Activated CD4-positive, alpha-beta T cell treated with anti-CD3 and anti-CD28 coated beads, Interleukin-2, amount 10 ng/mL, durations not matched to agents 7 days and 5 days (primary cell): Measurements from ENCODE around the gene ANKLE1. TPM values are rescaled to one million over a fixed set of nuclear protein-coding genes. Genes with fewer than 3 reads are reported as not detected.
A peak's percentile ranks its signal among the peaks of the same experiment; 100 is the strongest.

Experiments
- CTCF ChIA-PET: fragments of 350-600 bp; sonication (Branson Sonifier 250); formaldehyde crosslinking; loops from one replicate; lab custom pipeline; 2021; ENCODE audit warnings: antibody characterized with exemption; lab: Charles Lee
- POLR2A ChIA-PET: fragments of 350-600 bp; sonication (Branson Sonifier 250); formaldehyde crosslinking; loops from one replicate; lab custom pipeline; 2021; ENCODE audit warnings: antibody characterized with exemption; lab: Charles Lee
- DNase-seq: peaks from one replicate; pipeline ENCODE4 v3.0.0-alpha.2; 2020
- H3K27ac Mint-ChIP-seq: one replicate; pipeline ENCODE4 v1.8.0; 2021; ENCODE audit warnings: mild to moderate bottlenecking, moderate library complexity, mixed read lengths
- H3K27me3 Mint-ChIP-seq: one replicate; pipeline ENCODE4 v1.8.0; 2021; ENCODE audit warnings: mixed read lengths
- H3K36me3 Mint-ChIP-seq: one replicate; pipeline ENCODE4 v1.8.0; 2021; ENCODE audit warnings: low read depth, mixed read lengths
- H3K4me1 Mint-ChIP-seq: one replicate; pipeline ENCODE4 v1.8.0; 2021; ENCODE audit warnings: mixed read lengths
- H3K4me3 Mint-ChIP-seq: one replicate; pipeline ENCODE4 v1.8.0; 2021; ENCODE audit warnings: mild to moderate bottlenecking, moderate library complexity, mixed read lengths
- H3K9me3 Mint-ChIP-seq: one replicate; pipeline ENCODE4 v1.8.0; 2021; ENCODE audit warnings: mixed read lengths
- total RNA-seq, 2 experiments: library from RNA; stranded (reverse); gene quantifications; one replicate each; pipeline ENCODE4 v1.2.3, GENCODE V29; 2021

Gene ANKLE1
- total RNA-seq, 2 experiments from 2014 or later: 1.7 to 1.9 TPM

DNA sequence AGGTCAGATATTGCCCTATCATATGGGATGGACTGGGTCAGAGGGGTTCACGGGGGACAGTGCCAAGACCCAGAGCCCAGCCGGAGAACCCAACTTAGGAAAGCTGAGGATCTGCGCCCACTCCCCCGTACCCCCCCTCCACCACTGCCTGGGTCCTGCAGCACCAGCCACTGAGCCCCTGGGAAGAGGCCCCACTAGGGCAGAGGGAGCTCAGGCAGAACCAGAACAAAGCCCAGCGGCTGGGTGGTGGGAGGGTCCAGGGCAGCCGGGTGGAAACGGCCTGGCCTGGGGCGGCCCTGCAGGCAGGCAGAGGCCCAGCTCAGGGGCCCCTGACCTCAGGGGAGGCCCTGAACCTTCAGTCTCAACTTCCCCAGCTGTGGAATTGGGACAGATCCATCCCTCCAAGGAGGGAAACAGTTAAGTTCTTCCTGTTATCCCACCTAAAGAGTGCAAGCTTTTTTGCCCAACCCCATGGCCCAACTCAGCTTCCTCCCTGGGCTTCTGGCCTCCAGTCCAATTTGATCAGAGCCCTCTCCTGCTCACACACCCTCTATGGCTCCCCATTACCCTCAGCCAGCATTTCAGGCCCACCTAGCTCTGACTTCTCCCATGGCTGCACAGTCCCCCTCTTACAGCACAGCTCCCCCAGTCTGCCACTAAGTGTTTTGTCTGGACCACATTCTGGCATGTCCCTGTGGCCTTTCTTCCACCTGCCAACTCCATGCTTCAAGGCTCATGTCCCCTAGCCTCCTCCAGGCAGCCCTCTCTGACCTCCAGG is 39.1 kb upstream of the ANKLE1 start:
- no peak overlapping the region for H3K4me3 Mint-ChIP-seq
- no peaks in the 10 kb centered on the region for H3K36me3 Mint-ChIP-seq
- no peak overlapping the region for H3K27ac Mint-ChIP-seq
- POLR2A ChIA-PET: no interaction called here
- no peaks in the 10 kb centered on the region for H3K9me3 Mint-ChIP-seq
- CTCF ChIA-PET: interaction anchor here (0.7 to 3.3 kb wide), 4 partner anchors 12 to 176 kb away, joined by 3 to 17 read pairs (median 4); partner anchors contain the start of gene BABAM1
- H3K4me1 Mint-ChIP-seq: peaks cover 7% of the 10 kb centered on the region
- H3K27me3 Mint-ChIP-seq: peaks cover 21% of the 10 kb centered on the region
- no peak for DNase-seq

DNA sequence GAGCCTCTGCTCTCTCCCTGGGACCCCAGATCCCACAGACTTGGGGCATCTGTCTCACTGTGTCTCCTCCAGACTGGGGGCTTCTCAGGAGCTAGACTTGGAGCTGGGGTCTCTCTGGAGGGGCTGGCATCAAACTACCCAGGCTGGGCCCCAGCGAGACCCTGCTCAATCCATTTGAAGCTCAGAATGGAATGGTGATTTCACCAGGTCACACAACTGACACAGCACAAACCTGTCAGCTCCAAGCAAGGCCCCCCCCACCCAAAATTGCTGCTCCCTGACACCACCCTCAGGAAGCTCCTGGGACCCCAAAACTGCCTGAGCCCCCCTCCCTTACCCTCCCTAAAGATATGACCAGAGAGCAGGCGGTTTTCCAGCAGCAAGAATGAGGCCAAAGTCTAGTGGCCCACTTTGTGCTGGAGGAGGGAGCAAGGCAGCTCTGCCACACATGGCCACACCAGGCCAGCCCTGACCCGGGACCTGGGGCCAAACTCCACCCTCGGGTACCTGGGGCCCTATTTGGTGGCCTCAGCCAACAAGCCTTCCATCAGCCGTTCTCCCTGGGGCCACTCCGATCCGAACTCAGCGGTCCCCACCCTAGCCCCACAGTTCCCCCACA is 38.4 kb upstream of the ANKLE1 start:
- H3K27me3 Mint-ChIP-seq: peaks cover 21% of the 10 kb centered on the region
- H3K27ac Mint-ChIP-seq: no peak overlapping the region
- H3K36me3 Mint-ChIP-seq: no peaks in the 10 kb centered on the region
- no peak overlapping the region for H3K4me3 Mint-ChIP-seq
- CTCF ChIA-PET: interaction anchor here (0.6 to 3.3 kb wide), 5 partner anchors 11 to 1475 kb away, joined by 3 to 17 read pairs (median 4); partner anchors contain the start of gene BABAM1
- POLR2A ChIA-PET: no interaction called here
- no peaks in the 10 kb centered on the region for H3K9me3 Mint-ChIP-seq
- peaks cover 7% of the 10 kb centered on the region for H3K4me1 Mint-ChIP-seq
- no peak for DNase-seq

DNA sequence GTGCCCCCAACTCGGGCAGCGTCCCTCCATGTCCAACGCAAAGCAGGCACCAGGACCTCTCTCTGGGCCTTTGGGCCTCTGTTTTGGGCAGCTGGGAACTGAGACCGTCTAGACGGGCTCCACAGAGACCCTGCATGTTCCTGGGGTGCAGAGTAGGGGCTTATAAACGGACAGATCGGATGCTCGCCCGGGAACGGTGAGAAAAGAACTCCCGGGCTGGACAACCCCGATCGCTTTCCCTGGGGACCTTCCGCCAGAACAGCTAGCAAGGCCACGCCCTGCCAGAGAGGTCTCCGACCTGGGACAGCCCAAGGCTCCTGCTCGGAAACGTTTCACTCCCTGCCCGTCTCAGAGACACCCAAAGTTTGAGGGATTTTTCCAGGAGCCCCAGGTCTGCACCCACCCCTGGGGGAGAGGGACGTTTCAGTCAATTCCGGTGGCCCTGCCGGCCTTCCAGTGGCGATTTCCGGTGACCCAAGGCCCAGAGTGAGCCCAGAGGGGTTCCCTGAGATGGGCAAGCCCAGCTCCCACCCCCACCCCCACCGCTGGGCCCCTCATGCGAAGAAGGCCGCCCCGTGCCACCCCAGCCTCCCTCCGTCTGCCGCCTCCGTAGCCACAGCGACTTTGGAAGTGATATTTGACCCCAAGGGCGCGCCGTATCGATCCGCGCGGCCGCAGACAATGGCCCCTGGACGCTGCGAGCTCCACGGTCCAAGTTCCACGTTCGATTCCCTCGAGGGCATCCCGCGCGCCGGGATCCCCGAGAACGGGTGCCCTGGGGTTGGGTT is 37.7 kb upstream of the ANKLE1 start:
- CTCF ChIA-PET: interaction anchor here (0.6 to 3.3 kb wide), 3 partner anchors 15 to 1474 kb away, joined by 4 to 17 read pairs (median 7); partner anchors contain the start of gene BABAM1
- POLR2A ChIA-PET: no interaction called here
- Mint-ChIP-seq H3K4me1 (peaks cover 7% of the 10 kb centered on the region), H3K27ac (peak overlapping the region; percentile 25), H3K27me3 (peaks cover 21% of the 10 kb centered on the region), H3K9me3 (no peaks in the 10 kb centered on the region), H3K36me3 (no peaks in the 10 kb centered on the region), H3K4me3 (peak overlapping the region; percentile 48)
- DNase-seq: no peak

DNA sequence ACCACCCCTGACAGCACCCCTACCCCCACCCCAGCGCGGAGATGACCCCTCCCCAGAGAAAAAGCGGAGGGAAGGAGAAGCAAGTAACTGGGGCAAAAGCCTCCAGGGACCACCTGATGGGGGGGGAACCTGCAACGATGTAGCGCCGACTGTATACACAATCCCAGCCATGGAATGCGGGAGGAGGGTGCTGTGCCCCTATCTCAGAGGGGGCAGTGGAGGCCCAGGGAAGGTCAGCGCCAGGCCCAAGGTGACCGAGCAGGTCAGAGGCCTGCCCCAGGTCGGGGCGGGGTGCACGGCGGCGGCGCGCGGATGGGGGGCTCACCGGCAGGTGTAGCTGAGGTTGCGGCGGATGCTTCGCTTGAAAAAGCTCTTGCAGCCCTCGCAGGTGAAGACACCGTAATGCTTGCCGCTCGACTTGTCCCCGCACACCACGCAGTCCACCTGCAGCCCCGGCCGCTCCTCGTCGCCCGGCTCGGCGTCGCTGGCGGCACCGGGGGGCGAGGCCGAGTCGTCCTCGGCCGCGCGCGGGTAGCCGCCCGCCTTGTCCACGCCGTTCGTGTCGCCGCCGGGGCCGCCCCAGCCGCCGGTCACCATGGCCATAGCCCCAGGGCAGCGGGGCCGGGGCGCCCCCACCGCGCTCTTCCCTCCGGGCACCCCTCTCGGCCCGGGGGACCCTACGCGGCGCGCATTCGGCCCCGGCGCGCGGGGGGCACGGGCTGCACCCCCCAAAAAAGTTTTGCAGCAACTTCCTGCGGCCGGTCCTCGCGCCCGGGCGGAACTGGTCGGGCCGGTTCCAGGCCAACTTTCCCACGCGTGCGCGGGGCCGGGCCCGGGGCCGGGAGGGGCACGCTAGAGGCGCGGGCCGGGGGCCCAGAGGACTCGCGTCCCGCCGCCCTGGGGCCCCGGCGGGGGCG is 36.8 kb upstream of the ANKLE1 start:
- H3K9me3 Mint-ChIP-seq: no peaks in the 10 kb centered on the region
- H3K36me3 Mint-ChIP-seq: no peaks in the 10 kb centered on the region
- peak overlapping the region; percentile 25 for H3K27ac Mint-ChIP-seq
- ChIA-PET POLR2A (no interaction called here), CTCF (interaction anchor here (3.3 kb wide), 1 partner anchor 14 kb away, joined by 17 read pairs; no protein-coding TSS in a partner anchor)
- no peak for DNase-seq
- peaks cover 7% of the 10 kb centered on the region for H3K4me1 Mint-ChIP-seq
- H3K27me3 Mint-ChIP-seq: peaks cover 21% of the 10 kb centered on the region
- peak overlapping the region; percentile 48 for H3K4me3 Mint-ChIP-seq

DNA sequence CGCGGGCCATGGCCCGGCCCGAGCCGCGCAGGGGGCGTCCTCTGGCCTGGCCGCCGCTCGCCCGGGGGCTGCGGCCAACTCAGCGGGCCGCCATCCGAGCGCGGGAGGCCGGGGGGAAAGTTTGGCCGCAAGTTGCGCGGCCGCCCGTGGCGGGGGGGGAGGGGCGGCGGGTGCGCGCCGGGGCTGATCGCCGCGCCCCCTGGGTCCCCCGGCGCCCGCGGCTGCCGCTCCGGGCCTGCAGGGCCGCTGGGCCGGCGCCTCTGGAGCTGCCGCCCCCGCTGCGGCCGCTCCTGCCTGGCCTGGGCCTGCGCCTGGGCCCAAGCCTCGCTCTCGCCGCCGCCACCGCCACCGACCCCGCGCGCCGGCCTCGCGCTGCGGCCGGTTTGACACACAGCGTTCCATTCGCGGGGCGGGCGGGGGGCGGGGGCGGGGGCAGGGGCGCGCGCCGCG is 36.1 kb upstream of the ANKLE1 start, which contains the start of gene NR2F6:
Gene NR2F6 (minus strand): TSS at position 385 of the 450 bp plus-strand sequence. CDS start 699 bp downstream, outside the sequence.
- H3K27ac Mint-ChIP-seq: peak within 1 kb of the TSS; percentile 73
- peaks cover 21% of the 10 kb centered on the region for H3K27me3 Mint-ChIP-seq
- POLR2A ChIA-PET: no interaction called here
- H3K4me1 Mint-ChIP-seq: peaks cover 7% of the 10 kb centered on the region
- DNase-seq: peak; percentile 46
- H3K9me3 Mint-ChIP-seq: no peaks in the 10 kb centered on the region
- H3K4me3 Mint-ChIP-seq: peak within 1 kb of the TSS; percentile 75
- no peaks in the 10 kb centered on the region for H3K36me3 Mint-ChIP-seq
- CTCF ChIA-PET: no interaction called here

DNA sequence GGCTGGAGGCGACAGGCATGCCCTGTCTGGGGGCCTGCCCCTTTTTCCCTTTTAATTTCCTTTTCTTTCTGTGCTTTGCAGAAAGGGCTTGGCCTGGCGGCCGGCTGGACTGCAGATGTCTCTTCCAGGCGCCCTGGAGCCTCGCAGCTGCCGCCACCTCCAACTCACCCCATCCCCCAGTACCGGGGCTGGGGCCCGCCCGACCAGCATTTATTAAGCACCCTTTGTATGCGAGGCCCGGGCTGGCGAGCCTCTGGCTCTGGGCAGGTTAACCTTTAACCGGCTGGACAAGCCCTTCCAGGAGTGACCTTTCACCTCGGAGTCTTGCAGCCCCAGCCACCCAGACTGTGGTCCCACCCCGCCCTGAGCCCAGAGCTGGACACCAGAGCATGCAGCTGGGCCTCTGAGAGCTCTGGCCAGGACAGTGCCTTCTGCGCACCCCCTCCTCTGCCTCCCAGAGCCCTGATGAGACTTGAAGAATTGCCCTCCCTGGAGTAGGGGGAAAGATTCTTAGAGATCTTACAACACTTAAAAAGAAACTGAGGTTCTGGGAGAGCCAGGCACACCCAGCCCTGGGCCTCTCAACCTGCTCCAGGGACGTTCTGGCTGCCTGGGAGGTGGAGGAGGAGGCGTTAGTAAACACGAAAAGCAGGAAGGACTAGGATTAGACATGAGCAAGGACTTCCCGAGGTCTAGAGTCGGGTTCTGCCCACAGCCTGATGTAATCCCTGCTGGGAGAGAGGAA is 34.8 kb upstream of the ANKLE1 start:
- peak overlapping the region; percentile 75 for H3K4me3 Mint-ChIP-seq
- H3K36me3 Mint-ChIP-seq: no peaks in the 10 kb centered on the region
- peaks cover 7% of the 10 kb centered on the region for H3K4me1 Mint-ChIP-seq
- H3K27me3 Mint-ChIP-seq: peaks cover 21% of the 10 kb centered on the region
- no peak for DNase-seq
- POLR2A ChIA-PET: no interaction called here
- H3K9me3 Mint-ChIP-seq: no peaks in the 10 kb centered on the region
- H3K27ac Mint-ChIP-seq: no peak overlapping the region
- CTCF ChIA-PET: no interaction called here

DNA sequence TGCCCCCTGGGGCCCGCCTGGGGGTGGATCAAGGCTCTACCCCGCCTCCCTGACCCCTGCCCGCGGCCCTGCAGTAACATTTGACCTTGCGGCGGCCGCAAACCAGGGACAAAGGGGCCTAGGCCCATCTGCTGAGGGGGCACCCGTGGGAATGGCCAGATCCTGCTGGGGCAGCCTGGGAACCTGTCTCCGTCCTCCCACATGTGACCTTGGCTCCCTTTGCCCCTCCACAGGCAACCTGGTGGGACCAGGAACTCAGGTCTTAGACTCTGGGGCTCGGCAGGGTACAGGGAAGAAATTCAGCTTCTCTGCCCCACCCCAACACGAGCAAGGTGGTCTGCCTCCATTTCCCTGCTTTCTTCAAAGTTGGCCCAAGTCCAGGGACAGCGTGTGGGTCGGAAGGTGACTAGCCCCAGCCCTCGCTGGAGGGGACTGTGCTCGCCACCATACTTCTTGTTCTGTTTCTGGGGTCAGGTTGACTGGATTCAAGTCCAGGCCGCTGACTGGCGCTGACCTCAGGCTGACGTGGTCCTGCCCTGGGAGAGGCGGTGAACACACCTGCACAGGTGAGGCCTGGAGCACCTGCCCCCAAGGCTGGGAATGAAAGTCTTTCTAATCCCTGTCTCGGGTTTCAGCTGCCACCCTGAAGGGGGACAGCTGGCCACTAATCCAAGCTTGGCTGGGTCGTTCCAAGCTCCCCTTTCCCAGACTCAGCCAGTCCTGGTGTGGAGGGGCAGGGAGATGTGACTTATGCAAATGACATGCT is 33.5 kb upstream of the ANKLE1 start:
- DNase-seq: no peak
- H3K9me3 Mint-ChIP-seq: no peaks in the 10 kb centered on the region
- peaks cover 7% of the 10 kb centered on the region for H3K4me1 Mint-ChIP-seq
- POLR2A ChIA-PET: no interaction called here
- no peak overlapping the region for H3K27ac Mint-ChIP-seq
- H3K4me3 Mint-ChIP-seq: no peak overlapping the region
- H3K27me3 Mint-ChIP-seq: peaks cover 19% of the 10 kb centered on the region
- H3K36me3 Mint-ChIP-seq: no peaks in the 10 kb centered on the region
- CTCF ChIA-PET: interaction anchor here (1.5 to 2.6 kb wide), 3 partner anchors 10 to 13 kb away, joined by 3 to 16 read pairs (median 6); no protein-coding TSS in a partner anchor

DNA sequence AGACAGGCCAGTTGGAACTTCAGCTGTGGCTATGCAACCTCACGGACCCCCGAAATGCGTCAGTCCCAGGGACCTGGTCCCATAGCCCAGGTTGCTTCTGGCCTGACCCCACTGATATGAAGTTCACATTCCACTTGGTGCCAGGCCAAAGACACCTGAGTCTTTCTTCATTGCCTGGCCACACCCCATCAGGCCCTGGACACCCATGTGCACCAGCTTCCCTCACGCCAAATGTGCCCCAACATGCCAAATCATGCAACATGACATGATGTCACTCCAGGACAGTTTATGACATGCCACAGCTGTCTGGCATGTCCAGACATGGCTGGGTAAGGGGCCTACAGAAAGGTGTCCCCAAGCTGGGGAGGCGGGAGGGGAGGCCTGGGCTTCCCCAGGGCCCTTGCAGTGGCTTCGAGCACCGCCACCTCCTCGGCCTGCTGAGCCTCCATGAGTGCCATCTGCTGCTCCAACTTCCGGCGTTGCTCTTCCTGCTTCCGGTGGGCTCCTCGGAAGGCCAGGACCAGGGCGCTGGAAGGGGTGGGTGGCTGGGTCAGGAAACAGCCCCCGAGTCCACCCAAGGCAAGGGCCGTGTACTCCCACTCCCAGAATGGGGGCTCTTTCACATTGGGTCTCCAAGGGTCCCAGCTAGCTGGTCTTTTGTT is 31.7 kb upstream of the ANKLE1 start:
- no peaks in the 10 kb centered on the region for H3K36me3 Mint-ChIP-seq
- DNase-seq: no peak
- H3K4me3 Mint-ChIP-seq: no peak overlapping the region
- CTCF ChIA-PET: interaction anchor here (1.1 to 2.6 kb wide), 6 partner anchors 8 to 15 kb away, joined by 3 to 16 read pairs (median 4); partner anchors contain the start of gene USHBP1
- peaks cover 7% of the 10 kb centered on the region for H3K4me1 Mint-ChIP-seq
- POLR2A ChIA-PET: no interaction called here
- H3K27me3 Mint-ChIP-seq: peaks cover 11% of the 10 kb centered on the region
- H3K27ac Mint-ChIP-seq: no peak overlapping the region
- H3K9me3 Mint-ChIP-seq: no peaks in the 10 kb centered on the region

DNA sequence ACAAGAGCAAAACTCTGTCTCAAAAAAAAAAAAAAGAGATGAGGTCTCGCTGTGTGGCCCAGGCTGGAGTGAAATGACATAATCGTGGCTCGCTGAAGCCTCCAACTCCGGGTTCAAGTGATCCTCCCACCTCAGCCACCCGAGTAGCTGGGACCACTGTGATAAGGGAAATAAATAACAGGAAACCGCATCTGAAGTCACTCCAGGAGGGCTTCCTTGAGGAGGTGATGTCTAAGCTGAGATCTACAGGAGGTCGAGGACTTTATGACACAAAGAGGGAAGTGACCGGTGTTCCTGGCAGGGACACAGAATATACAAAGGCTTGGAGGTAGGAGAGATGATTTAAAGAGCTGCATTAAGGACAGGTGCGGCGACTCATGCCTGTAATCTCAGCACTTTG is 27.1 kb upstream of the ANKLE1 start:
- CTCF ChIA-PET: interaction anchor here (0.7 to 1.6 kb wide), 4 partner anchors 9 to 17 kb away, joined by 3 to 7 read pairs (median 4); partner anchors contain the start of gene USHBP1
- no peak for DNase-seq
- no peak overlapping the region for H3K27ac Mint-ChIP-seq
- H3K27me3 Mint-ChIP-seq: no peaks in the 10 kb centered on the region
- POLR2A ChIA-PET: interaction anchor here (0.6 kb wide), 2 partner anchors 9 to 15 kb away, joined by 3 to 4 read pairs; no protein-coding TSS in a partner anchor
- H3K4me1 Mint-ChIP-seq: no peaks in the 10 kb centered on the region
- no peaks in the 10 kb centered on the region for H3K36me3 Mint-ChIP-seq
- H3K9me3 Mint-ChIP-seq: no peaks in the 10 kb centered on the region
- no peak overlapping the region for H3K4me3 Mint-ChIP-seq

DNA sequence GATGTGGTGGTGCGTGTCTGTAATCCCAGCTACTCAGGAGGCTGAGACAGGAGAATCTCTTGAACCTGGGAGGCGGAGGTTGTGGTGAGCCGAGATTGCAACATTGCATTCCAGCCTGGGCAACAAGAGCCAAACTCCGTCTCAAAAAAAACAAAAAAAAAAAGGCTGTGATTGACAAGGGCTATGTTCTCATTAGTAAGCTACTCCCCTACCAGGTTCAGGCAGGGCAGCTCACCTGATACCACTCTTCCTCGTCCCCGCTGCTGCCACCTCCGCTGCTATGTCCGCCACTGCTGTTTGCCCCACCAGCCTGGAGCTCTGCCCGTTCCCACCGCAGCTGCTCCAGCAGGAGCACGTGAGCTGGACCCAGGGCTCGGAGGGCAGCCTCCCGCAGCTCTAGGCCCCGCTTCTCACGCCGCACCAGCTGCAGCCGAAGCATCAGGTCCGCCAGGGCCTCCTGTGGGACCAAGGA is 26.5 kb upstream of the ANKLE1 start:
- POLR2A ChIA-PET: interaction anchor here (0.6 kb wide), 1 partner anchor 14 kb away, joined by 3 read pairs; no protein-coding TSS in a partner anchor

More for the DNA sequence above, 26.5 kb upstream of the ANKLE1 start:
- Mint-ChIP-seq H3K36me3 (no peaks in the 10 kb centered on the region), H3K27ac (no peak overlapping the region), H3K9me3 (no peaks in the 10 kb centered on the region), H3K4me1 (no peaks in the 10 kb centered on the region), H3K27me3 (no peaks in the 10 kb centered on the region), H3K4me3 (no peak overlapping the region)
- DNase-seq: no peak
- CTCF ChIA-PET: interaction anchor here (0.7 to 1.6 kb wide), 4 partner anchors 8 to 18 kb away, joined by 3 to 7 read pairs (median 4); partner anchors contain the start of gene USHBP1
